ENCODE data around the gene SDHB.

The SDHB gene

DNA sequence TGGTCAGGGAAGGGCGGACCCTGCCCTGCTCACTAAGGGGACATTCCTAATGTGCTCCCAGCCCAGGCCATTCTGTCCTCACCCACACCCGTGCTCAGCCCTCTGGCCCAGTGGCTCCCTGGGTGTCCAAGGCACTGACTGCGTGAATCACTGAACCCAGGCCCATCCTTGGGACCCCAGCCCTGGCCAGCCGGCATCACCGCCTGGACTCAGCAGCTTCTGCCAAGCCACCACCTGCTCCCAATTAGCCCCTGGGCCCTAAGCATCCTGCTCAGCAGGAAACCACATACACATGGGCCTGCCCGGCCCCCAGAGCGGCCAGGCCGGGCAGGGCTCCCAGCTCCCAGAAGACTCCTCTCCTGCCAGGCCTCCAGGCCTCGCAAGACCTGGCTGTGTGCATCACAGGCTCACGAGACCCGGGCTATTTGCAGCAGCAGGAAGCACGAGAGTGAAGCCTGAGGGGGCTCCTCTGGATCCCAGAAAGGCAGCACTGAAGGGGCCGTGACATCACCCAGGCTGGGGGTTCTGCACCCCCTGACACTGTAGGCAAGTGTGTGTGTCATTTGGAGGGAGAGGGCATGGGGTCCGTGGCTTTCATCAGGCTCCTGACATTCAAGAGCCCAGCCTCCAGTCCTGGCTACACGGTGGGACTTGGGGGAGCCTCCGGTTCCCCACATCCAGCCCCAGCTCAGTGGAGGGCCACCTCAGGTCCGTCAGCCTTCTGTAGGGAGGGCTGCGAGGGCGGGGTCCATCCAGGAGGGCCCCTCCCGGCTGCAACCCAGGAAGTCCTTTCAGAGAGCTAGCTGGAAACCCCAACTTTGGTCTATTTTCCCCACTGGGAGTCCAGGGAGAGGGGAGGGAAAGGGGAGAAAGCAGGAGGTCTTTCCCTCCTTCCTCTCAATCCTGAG is 75.0 kb downstream of the SDHB start:
- TF ChIP-seq CTCF (IDR thresholded peaks at IDR 0.05; ENCODE audit: low read depth, low read length, missing control alignments) = no peak
- DNase-seq (ENCODE audit: low read depth) = no peak
- H3K4me3 ChIP-seq (ENCODE audit: low read depth, low read length) = no peak overlapping the region

- no peak overlapping the region for H3K4me3 ChIP-seq (ENCODE audit: low read depth, low read length)
- no peak for DNase-seq (ENCODE audit: low read depth)
Measured at GRCh38 chr1:16978139-16978538, 75.7 kb downstream of the SDHB start.

DNA sequence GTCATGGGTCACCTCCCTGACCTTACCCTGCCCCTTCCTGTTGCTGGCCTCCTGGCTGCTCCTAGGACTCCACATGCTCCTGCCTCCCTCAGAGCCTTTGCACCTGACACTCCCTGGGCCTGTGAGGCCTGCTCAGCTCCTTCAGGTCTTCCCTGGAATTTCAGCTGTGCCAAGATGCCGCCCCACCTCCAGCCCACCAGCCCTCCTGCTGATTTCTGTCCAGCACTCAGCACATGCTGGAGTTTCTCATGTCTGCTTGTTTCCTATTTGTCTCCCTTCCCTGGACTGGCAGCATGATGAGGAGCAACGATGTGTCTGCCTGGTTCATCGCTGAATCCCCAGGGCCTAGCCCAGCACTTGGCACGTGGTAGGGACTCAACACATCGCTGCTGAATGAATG is 76.5 kb downstream of the SDHB start:
- no peak for TF ChIP-seq CTCF (IDR thresholded peaks at IDR 0.05; ENCODE audit: low read depth, low read length, missing control alignments)
- H3K4me3 ChIP-seq (ENCODE audit: low read depth, low read length) = no peak overlapping the region
- no peak for DNase-seq (ENCODE audit: low read depth)

More at GRCh38 chr1:16978139-16978538, 75.7 kb downstream of the SDHB start:
- no peak for TF ChIP-seq CTCF (IDR thresholded peaks at IDR 0.05; ENCODE audit: low read depth, low read length, missing control alignments)

GRCh38 chr1:16976966-16977365 is 76.9 kb downstream of the SDHB start:
- TF ChIP-seq CTCF (IDR thresholded peaks at IDR 0.05; ENCODE audit: low read depth, low read length, missing control alignments) = no peak

GRCh38 chr1:16975838-16976237 is 78.0 kb downstream of the SDHB start:
- no peak for TF ChIP-seq CTCF (IDR thresholded peaks at IDR 0.05; ENCODE audit: low read depth, low read length, missing control alignments)
- DNase-seq (ENCODE audit: low read depth) = no peak
- H3K4me3 ChIP-seq (ENCODE audit: low read depth, low read length) = no peak overlapping the region

More at GRCh38 chr1:16976966-16977365, 76.9 kb downstream of the SDHB start:
- no peak overlapping the region for H3K4me3 ChIP-seq (ENCODE audit: low read depth, low read length)
- no peak for DNase-seq (ENCODE audit: low read depth)

DNA sequence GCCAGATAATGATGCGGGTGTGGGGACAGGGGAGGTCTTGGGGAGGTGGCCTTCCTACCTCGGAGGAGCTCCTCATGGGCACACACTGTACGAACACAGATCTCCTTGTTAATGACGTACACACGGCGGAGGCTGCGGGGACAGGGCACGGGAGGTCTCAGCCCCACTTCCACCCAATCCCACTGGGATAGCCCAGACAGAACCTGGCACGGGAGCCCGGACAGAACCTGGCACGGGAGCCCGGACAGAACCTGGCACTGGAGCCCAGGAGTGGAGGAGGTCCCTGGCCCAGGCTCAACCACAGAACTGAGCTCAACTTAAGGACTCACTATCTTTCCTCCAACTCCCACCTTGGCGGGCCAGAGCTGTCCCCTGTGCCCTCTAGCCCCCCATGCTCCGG is 78.6 kb downstream of the SDHB start:
- H3K4me3 ChIP-seq (ENCODE audit: low read depth, low read length) = no peak overlapping the region
- TF ChIP-seq CTCF (IDR thresholded peaks at IDR 0.05; ENCODE audit: low read depth, low read length, missing control alignments) = no peak
- DNase-seq (ENCODE audit: low read depth) = no peak

GRCh38 chr1:16973215-16973614 is 80.6 kb downstream of the SDHB start:
- TF ChIP-seq CTCF (IDR thresholded peaks at IDR 0.05; ENCODE audit: low read depth, low read length, missing control alignments) = no peak
- DNase-seq (ENCODE audit: low read depth) = no peak

More at GRCh38 chr1:16973215-16973614, 80.6 kb downstream of the SDHB start:
- no peak overlapping the region for H3K4me3 ChIP-seq (ENCODE audit: low read depth, low read length)
